GM19467 (cell line): ENCODE measurements around the gene FMOD.
"Not testable (repeated sequence)": the region's sequence is repeated elsewhere in the genome, so short reads cannot be mapped to it uniquely, and the experiment has no call there.

Source experiments
- ATAC-seq: cut with Tn5 transposase; IDR thresholded peaks from one replicate; pipeline ENCODE4 v1.9.1; 2021; ENCODE audit warnings: mild to moderate bottlenecking, moderate library complexity; ENCODE audit not compliant: unreplicated experiment

The FMOD gene

DNA sequence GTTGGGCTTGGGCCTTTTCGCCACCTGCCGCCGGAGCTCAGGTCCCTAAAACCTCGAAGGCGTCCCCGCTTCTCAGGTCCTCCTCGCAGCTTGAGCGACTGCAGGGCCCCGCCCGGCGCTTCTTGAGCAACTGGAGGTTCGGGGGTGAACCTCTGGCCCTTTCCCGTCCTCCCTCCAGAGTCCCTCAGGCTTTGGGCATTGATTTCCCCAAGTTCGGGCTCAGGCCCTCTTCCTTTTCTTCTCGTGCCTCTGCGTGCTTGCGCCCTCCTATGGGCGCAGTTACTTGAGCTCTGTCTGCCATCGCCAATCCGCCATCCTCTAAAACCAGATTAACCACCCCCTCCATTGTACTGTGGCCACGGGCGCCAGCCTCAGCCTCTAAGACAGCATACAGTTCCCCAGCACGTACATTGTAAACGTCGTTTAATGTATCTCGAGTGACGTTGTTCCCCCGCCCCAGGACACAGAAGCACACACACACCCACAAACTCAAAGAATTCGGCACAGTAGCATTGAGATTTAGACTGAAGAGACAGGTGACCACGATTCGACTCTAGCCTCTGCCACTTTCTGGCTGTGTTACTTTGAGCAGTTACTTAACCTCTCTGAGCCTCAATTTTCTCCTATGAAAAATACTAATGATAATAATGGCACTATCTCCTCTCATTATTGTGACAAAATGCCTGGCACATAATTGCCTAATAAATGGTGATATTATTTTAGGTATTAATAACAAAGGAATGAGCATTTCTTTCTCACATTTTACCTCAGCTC lies 23.1 kb downstream of the FMOD start:
- peak; percentile 20 for ATAC-seq

DNA sequence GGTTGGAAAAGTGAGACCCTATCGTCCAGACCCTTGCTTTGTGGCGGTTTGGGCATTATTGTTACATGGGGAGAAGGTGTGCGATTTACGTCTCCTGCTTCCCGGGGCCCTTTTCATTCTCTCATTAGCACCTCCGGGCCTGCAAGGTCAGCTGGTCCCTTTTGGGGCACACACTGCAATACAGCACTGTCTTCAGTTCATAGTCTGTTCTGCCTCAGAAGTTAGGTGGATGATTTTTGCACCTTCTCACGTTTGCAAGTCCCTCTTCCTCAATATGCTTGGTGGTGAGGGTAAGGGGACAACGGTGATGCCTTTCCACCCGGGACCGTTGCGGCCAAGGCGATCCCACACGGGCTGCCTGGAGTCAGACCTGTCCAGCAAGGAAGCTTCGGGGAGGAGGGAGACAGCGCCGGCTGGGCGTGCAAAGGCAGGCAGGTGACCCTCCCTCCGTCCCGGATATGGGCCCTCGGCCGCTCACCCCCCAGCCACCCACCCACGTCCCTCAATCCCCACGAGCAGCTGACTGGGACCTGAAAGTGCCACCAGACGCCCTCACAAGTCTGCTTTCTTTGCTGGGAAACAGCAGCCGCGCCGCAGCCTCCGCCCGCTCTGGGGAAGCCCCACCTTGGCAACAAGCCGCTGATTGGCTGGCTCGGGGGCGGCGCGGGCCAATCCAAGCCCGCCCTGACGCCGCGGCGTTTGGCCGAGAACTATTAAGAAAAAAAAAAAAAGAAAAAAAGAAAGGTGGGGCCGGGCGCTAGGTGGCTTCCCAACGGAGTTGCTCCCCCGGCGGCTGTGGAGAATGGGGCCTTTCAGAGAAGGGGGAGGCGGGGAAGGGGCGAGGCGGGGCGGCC lies 23.9 kb downstream of the FMOD start:
- peak; percentile 57 for ATAC-seq

DNA sequence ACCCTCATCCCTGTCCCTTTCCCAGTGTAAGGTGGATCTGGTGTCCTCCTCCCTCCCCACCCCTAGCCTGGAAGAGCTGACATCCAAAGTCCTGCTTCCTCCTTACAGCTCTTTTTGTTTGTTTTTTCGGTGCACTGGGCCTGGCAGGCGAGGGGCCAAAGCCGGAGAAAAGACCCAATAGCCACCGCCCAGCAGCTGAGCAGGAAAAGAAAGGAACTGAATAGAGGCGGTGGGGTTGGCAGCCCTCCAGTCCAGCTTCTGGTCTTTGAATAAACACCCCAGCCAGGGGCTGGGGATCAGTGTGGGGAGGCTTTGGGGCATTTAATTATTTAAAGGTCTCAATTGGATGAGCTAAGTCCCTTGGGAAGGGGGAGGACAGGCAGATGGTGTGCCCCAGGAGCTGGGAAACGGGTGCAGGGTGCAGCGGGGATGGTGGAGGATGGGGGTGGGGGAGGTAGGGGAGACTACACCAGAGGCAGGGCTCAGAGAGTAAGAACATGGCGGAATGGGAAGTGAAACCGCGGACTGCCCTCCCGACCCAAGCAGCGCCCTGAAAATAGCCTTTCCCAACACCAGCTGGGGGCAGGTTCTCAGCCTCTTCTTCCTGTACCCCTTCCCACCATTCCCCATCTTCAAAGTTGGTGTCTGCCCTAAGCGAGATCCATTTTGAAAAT lies 25.4 kb downstream of the FMOD start:
- no peak for ATAC-seq

DNA sequence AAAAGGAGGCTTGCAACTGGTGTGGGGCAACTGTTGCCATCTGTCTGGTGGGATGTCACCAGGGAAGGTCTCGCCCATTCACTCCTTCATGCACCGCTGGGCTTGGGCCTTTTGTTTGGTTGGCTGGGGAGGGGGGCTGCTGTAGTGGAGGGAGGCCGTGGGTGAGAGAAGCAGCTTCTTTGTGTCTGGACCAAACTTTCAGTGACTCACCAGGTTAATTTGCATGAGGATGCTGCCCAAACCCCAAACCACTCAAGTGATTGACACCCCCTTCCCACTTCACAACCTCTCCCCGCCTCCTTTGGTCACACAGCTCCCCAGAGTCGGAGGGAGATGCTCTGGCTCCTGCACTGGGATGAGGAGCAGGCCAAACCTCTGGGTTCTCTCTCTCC lies 25.9 kb downstream of the FMOD start:
- ATAC-seq: no peak

DNA sequence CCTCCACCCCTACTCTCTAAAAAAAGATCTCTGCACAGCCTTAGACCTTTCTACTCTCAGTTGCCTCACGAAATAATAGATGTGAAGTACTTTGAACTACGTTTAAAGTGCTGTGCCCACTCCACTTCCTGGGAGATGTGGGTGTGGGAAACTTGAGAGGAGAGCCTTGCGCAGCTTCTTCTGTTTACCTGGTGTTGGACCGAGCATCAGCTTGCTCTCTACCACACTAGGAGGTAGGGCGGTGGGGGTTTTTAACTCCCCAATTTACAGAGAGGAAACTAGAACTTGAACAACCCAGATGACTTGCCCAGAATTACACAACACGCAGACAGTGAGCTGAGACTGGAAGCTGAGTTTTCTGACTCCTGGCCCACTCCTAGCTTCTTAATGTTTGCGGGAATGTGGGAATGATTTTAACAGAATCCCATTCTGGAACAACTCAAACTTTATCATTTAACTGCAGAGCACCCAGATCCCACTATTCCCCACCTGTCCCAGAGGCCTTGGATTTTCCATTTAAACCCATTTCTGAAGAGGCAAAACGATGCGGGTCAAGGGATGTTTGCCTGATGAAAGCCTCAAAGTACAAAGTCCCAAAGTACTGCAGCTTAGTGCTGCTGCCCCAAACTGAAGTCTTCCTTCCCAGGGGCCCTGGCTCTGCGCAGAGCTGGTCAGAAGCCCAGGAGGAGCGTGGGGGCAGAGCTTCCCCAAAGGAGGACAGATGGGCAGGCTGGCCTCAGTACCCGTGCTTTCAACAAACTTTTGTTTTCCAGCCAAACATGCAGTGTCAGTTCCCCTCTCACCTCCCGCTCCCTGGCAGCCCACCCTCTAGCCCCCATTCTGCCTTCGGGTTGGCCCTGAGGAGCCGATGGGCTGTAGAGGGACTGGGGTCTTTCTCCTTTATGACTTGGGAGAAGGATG lies 26.6 kb downstream of the FMOD start:
- ATAC-seq: no peak

DNA sequence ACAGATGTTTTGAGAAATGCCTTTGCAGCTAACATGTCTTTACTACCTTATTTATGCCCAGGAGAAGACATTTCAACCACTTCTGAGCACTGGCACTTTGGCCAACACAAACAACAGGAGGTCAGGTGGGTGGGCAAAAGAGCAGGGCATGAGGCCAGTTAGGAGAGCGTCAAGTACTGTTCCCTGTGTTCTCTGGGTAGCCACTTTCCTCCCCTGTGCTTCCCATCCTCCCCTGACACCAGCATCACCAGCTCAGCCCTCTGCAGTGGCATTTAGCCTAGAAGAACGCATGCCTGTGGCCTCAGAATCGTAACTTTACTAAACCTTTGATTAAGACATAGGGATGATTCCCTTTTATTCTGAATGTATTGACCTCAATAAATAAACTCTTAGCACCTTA lies 27.3 kb downstream of the FMOD start:
- ATAC-seq: no peak

DNA sequence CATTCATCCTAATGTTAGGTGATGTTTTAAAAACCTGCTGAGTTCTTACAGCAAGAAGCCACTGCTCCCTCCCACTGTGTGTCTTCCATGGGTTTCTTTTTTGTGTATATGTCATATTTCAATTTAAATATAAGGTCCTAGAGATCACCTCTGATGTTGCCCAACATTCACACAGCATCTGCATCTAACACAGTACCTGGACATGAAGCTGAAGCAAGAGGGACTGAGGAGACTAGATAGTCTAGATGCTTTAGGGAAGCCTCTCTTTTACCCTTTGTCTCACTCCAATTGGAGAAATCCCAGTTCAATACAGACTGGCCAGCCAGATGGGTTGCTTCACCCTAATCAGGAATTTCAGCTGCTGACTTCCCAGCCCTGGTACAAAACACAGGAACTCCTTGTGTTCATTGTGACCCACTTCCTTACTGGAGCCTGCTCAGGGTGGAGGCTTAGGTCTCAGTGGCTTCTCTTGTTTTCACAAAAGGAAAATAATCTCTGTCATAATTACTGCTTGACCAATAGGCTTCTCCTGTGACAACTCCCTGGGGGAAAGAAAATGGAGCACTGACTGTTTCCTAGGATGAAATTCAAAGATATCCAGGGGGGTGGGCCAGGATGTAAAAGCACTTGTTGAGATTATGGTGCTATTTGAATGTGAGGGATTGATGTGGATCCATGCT lies 28.3 kb downstream of the FMOD start:
- ATAC-seq: no peak

DNA sequence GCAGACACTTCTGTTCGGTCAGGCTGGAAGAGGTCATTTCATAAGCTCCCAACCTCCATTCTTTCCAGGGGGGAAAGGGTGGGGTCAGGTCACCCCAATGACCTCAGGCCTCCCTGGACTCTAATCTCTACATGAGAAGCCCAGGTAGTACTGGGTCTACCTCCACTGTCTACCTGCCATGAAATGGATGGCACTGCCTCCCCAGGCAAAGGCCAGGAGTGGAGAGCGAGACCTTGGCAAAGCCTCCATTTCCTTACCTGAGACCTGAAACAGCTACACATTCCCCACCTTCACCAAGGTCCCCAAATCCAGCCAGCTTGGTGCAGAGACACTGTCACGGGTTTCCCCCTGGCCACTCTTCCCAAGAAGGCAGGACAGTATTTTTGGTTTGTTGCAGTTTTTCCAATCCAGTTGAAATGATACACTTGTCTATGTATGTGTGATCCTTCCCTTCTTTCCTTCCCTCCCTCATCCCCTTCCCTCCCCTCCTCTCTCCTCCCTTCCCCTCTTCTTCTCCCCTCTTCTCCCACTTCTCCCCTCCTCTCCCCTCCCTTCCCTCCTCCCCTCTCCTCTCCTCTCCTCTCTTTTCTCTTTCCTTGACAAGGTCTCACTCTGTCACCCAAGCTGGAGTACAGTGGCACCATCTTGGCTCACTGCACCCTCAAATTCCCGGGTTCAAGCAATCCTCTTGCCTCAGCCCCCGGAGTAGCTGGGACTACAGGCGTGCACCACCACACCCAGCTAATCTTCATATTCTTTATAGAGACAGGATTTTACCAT lies 29.5 kb downstream of the FMOD start:
- ATAC-seq: no peak

DNA sequence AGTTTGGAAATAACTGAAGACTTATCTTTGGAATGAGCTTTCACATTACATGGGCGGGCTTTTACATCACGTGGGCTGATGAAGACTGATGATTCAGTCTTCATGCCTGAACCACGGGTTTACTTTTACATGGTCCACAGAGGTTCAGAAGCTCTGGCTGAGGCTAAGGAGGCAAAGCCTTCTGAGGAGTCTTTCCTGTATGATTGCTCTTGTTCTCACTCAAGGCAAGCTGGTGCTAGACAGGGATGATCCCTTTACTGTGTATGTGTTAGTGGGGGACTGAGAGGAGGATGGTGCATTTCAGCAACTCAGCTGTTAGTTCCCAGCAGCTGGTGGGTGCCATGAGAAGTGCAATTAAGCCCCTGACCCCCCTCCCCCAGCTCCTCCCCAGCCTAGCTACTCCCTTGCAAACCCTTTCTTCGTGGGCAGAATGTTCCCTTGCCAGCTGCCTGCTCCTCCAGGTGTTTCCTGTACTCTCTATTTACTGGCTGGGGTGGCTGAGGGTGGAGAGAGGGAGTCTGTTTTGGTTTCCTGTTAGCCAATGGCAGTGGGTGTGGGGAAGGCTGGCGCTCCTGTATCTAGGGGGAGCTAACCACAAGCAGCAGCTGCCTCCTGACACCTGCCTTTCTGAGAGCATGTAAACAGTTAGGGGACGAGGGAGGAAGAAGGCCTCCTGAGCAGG lies 30.2 kb downstream of the FMOD start:
- ATAC-seq: peak; percentile 56

DNA sequence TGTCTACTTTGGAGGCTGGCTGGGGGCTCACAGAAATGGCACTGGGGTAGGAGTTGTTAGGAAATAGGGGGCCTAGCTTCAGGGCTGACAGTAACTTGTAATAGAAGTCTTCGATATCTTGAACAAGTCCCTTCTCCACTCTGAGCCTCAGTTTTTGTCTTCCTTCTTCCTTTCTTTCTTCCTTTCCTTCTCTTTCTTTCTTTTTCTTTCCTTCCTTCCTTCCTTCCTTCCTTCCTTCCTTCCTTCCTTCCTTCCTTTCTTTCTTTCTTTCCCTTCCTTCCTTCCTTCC lies 32.7 kb downstream of the FMOD start:
- no peak for ATAC-seq

DNA sequence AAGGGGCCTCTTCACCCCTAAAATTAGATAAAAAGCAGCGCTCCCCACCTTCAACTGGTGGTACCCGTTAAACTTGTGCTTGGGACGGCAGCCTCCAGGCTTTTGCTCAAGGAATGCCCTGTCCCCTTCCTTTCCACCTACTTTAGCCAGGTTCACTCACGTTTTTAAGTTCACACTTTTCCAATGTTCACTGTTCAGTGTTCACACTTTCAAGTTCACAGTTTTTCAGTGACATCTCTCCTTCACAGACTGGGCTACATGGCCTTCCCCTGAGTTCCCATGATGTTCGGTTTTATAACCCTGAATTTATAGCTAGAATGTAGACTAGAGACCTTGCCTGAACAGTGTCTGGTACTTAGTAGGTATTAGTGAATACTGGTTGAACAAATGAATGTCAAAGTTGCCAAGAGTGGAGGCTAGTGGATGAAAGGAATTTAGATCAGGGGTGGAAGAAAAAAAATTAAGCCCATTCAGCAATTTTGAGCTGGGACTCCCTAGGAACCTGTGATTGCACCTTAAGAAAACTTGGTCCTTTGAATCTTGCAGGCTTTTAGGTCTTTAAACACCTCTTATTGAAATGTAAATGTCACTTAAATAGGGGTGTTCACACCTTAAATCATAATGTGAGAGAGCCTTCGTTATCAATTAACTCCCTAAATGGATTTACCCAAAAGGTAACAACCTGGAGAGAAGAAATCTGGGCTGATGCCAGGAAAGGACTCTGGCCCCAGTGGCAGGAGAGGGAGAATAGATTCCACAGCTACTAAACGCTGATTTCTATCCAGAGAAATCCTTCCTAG lies 33.3 kb downstream of the FMOD start:
- ATAC-seq: no peak

DNA sequence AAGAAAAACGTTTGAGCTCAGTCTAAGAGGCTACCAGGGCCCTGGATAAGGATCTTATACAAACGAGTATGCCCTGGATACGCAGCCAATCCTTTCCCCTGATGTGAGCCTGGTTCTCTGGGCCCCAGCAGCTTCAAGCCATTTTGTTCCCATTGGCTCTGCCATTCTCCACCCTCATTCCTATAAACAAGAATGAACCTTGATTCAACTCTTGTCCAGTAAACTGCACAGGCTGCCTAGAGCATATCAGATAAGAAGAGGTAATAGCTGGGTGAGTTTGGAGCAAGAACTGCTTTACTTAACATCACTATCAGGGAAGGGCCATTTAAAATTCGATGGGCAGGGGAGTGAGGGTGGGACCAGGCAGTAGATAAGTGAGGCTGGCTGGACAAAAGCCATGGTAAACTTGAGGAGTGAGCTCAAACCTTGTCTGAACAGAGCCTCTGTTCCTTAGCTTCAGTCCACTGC lies 34.3 kb downstream of the FMOD start:
- no peak for ATAC-seq

DNA sequence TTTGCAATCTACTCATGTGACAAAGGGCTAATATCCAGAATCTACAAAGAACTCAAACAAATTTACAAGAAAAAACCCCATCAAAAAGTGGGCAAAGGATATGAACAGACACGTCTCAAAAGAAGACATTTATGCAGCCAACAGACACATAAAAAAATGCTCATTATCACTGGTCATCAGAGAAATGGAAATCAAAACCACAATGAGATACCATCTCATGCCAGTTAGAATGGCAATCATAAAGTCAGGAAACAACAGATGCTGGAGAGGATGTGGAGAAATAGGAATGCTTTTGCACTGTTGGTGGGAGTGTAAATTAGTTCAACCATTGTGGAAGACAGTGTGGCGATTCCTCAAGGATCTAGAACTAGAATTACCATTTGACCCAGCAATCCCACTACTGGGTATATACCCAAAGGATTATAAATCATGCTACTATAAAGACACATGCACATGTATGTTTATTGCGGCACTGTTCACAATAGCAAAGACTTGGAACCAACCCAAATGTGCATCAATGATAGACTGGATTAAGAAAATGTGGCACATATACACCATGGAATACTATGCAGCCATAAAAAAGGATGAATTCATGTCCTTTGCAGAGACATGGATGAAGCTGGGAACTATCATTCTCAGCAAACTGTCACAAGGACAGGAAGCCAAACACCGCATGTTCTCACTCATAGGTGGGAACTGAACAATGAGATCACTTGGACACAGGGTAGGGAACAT lies 36.7 kb downstream of the FMOD start:
- not testable (repeated sequence) for ATAC-seq

DNA sequence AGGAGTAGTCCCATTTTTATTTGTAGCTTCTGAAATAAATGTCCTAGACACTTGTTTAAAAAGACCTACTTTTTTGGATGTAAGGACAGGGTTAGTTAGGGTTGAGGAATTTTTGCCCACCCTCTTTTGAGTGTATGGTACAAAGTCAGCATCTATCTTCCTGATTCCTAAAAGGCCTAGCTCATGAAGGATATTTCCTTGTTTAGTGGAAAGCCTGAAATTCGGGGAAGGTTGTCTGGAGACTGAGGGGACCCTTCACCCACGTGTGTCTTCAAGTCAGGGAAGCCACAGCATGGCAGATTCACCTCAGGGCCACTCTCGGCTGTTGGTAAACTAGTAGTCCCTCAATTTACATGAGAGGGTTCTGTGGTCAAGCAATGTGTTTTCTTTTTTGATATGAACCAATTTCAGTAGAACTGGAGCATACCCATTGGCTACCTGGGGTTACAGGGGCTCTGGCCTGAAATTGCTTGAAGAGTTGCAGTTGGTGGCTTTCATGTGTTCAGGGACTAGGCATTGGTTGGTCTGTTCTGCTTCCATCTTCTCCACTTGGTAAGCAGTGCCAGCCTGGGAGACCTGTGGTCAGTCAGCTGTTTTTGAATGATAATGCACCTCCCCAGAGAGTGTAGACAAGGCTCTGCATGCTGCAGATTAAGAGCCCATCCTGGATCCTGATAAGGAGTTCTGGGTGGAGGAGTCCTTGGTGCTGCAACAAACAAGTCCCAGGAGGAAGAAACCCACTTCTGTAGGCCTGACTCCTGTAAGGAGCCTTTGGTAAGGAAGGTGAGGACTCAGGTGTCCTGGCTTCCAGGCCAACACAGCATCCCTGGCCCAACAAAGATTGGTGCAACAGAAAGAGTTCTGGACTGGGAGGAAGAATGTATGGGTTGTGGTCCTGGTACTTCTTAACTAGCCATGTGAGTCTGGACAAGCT lies 39.3 kb downstream of the FMOD start:
- ATAC-seq: no peak

DNA sequence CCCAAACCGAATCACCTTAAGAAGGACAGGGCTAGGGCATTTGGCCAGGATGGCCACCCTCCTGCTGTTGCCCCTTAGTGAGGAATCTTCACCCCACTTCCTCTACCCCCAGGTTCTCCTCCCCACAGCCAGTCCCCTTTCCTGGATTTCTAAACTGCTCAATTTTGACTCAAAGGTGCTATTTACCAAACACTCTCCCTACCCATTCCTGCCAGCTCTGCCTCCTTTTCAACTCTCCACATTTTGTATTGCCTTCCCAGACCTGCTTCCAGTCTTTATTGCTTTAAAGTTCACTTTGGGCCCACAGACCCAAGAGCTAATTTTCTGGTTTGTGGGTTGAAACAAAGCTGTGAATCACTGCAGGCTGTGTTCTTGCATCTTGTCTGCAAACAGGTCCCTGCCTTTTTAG lies 42.0 kb downstream of the FMOD start:
- ATAC-seq: no peak

DNA sequence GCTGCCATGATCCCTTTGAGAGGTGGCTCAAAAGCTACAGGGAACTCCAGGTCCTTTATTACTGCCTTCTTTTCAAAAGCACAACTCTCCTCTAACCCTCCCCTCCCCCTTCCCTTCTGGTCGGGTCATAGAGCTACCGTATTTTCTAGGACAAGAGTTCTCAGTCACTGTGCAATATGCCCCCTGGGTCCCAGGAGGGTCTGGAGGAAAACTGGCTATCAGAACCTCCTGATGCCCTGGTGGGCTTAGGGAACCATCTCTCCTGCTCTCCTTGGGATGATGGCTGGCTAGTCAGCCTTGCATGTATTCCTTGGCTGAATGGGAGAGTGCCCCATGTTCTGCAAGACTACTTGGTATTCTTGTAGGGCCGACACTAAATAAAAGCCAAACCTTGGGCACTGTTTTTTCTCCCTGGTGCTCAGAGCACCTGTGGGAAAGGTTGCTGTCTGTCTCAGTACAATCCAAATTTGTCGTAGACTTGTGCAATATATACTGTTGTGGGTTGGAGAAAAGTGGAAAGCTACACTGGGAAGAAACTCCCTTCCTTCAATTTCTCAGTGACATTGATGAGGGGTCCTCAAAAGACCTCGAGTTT lies 42.5 kb downstream of the FMOD start:
- ATAC-seq: no peak
